Stomach smooth muscle (tissue), 2 donors: Measurements from ENCODE around the gene THRB.

Source experiments
- H3K27ac ChIP-seq: one replicate; pipeline ENCODE4 v1.7.0; 2013; ENCODE audit warnings: mild to moderate bottlenecking, low read length, inconsistent platforms
- H3K27me3 ChIP-seq, 2 donors: one replicate each; pipeline ENCODE4 v1.7.0; 2013; ENCODE audit warnings: low read length in 2 of 2; ENCODE audit not compliant: insufficient read depth in 2 of 2, control insufficient read depth in 1 of 2
- H3K36me3 ChIP-seq, 2 donors: one replicate each; pipeline ENCODE4 v1.7.0; 2013; ENCODE audit warnings: low read length in 2 of 2; ENCODE audit not compliant: control insufficient read depth in 2 of 2, insufficient read depth in 2 of 2
- H3K4me1 ChIP-seq: one replicate; pipeline ENCODE4 v1.7.0; 2013; ENCODE audit warnings: low read length; ENCODE audit not compliant: control insufficient read depth, insufficient read depth
- H3K4me3 ChIP-seq, 2 donors: one replicate each; pipeline ENCODE4 v1.7.0; 2013; ENCODE audit warnings: low read length in 2 of 2
- H3K9ac ChIP-seq, 2 donors: one replicate each; pipeline ENCODE4 v1.7.0; 2013; ENCODE audit warnings: low read length in 2 of 2, mild to moderate bottlenecking in 1 of 2
- H3K9me3 ChIP-seq, 2 donors: one replicate each; pipeline ENCODE4 v1.7.0; 2013; ENCODE audit warnings: low read length in 2 of 2; ENCODE audit not compliant: control insufficient read depth in 2 of 2
- donor health status: healthy.
- donor health status: Pancreatic carcinoma.

The THRB gene

GRCh38 chr3:24249523-24249922, 245.1 kb downstream of the THRB start:
- no peaks in the 10 kb centered on the region for H3K27me3 ChIP-seq
- no peaks in the 10 kb centered on the region for H3K36me3 ChIP-seq
- H3K4me1 ChIP-seq = peaks cover 1% of the 10 kb centered on the region
- no peak overlapping the region for H3K9ac ChIP-seq
- H3K4me3 ChIP-seq = no peak overlapping the region
- H3K9me3 ChIP-seq = no peaks in the 10 kb centered on the region
- no peak overlapping the region for H3K27ac ChIP-seq

- H3K4me3 ChIP-seq = no peak overlapping the region
- H3K36me3 ChIP-seq = no peaks in the 10 kb centered on the region
- H3K27ac ChIP-seq = no peak overlapping the region
- H3K27me3 ChIP-seq = no peaks in the 10 kb centered on the region
- peaks cover 28% of the 10 kb centered on the region for H3K4me1 ChIP-seq
- no peaks in the 10 kb centered on the region for H3K9me3 ChIP-seq
- no peak overlapping the region for H3K9ac ChIP-seq
These were observed 249.6 kb downstream of the THRB start for GRCh38 chr3:24245056-24245455.

GRCh38 chr3:24244491-24244890, 250.2 kb downstream of the THRB start:
- H3K9me3 ChIP-seq = no peaks in the 10 kb centered on the region
- H3K27me3 ChIP-seq = no peaks in the 10 kb centered on the region
- no peak overlapping the region for H3K4me3 ChIP-seq
- H3K27ac ChIP-seq = no peak overlapping the region
- H3K4me1 ChIP-seq = peaks cover 28% of the 10 kb centered on the region
- H3K9ac ChIP-seq = no peak overlapping the region
- H3K36me3 ChIP-seq = no peaks in the 10 kb centered on the region

- Histone ChIP-seq H3K9me3 (no peaks in the 10 kb centered on the region), H3K36me3 (no peaks in the 10 kb centered on the region), H3K9ac (no peak overlapping the region), H3K27ac (peak overlapping the region; percentile 31), H3K4me1 (peaks cover 38% of the 10 kb centered on the region), H3K4me3 (peak overlapping the region; percentile 1 to 35), H3K27me3 (no peaks in the 10 kb centered on the region)
These were observed 252.5 kb downstream of the THRB start for GRCh38 chr3:24242012-24242698.

- no peak overlapping the region for H3K4me3 ChIP-seq
- H3K27ac ChIP-seq = no peak overlapping the region
- peaks cover 43% of the 10 kb centered on the region for H3K4me1 ChIP-seq
- no peaks in the 10 kb centered on the region for H3K36me3 ChIP-seq
- H3K9ac ChIP-seq = no peak overlapping the region
- no peaks in the 10 kb centered on the region for H3K9me3 ChIP-seq
- no peaks in the 10 kb centered on the region for H3K27me3 ChIP-seq
These were observed 254.3 kb downstream of the THRB start for GRCh38 chr3:24240306-24240705.

GRCh38 chr3:24237971-24238706, 256.5 kb downstream of the THRB start:
- Histone ChIP-seq H3K27ac (peak overlapping the region; percentile 25), H3K9me3 (no peaks in the 10 kb centered on the region), H3K4me1 (peaks cover 40% of the 10 kb centered on the region), H3K36me3 (no peaks in the 10 kb centered on the region), H3K9ac (no peak overlapping the region), H3K27me3 (no peaks in the 10 kb centered on the region), H3K4me3 (peak overlapping the region in 1 of 2 donors; percentile 5)

GRCh38 chr3:24235121-24235520, 259.5 kb downstream of the THRB start:
- H3K36me3 ChIP-seq = peaks cover 0 to 2% of the 10 kb centered on the region in 2 donors
- no peak overlapping the region for H3K4me3 ChIP-seq
- H3K27me3 ChIP-seq = no peaks in the 10 kb centered on the region

GRCh38 chr3:24232784-24233183, 261.9 kb downstream of the THRB start:
- Histone ChIP-seq H3K27ac (no peak overlapping the region), H3K9ac (no peak overlapping the region), H3K27me3 (no peaks in the 10 kb centered on the region), H3K4me3 (no peak overlapping the region), H3K36me3 (peaks cover 0 to 2% of the 10 kb centered on the region in 2 donors), H3K4me1 (peaks cover 11% of the 10 kb centered on the region), H3K9me3 (no peaks in the 10 kb centered on the region)

More at GRCh38 chr3:24235121-24235520, 259.5 kb downstream of the THRB start:
- H3K27ac ChIP-seq = no peak overlapping the region
- H3K4me1 ChIP-seq = peaks cover 17% of the 10 kb centered on the region
- no peaks in the 10 kb centered on the region for H3K9me3 ChIP-seq
- no peak overlapping the region for H3K9ac ChIP-seq

- no peak overlapping the region for H3K27ac ChIP-seq
- H3K4me1 ChIP-seq = no peaks in the 10 kb centered on the region
- H3K9me3 ChIP-seq = no peaks in the 10 kb centered on the region
- no peak overlapping the region for H3K4me3 ChIP-seq
- peaks cover 0 to 5% of the 10 kb centered on the region in 2 donors for H3K36me3 ChIP-seq
- H3K9ac ChIP-seq = no peak overlapping the region
- no peaks in the 10 kb centered on the region for H3K27me3 ChIP-seq
These were observed 265.0 kb downstream of the THRB start for GRCh38 chr3:24229468-24230221.

- Histone ChIP-seq H3K27me3 (no peaks in the 10 kb centered on the region), H3K27ac (no peak overlapping the region), H3K9me3 (no peaks in the 10 kb centered on the region), H3K4me1 (peaks cover 4% of the 10 kb centered on the region), H3K9ac (no peak overlapping the region), H3K36me3 (peaks cover 0 to 5% of the 10 kb centered on the region in 2 donors), H3K4me3 (no peak overlapping the region)
These were observed 267.0 kb downstream of the THRB start for GRCh38 chr3:24227635-24228034.
